ENCODE data around the gene HNF4A. TPM values are rescaled to one million over a fixed set of nuclear protein-coding genes. Genes with fewer than 3 reads are reported as not detected.

HNF4A gene
- total and polyA plus RNA-seq, 2 experiments from 2014 or later, result 0.09 TPM; not detected in 1

GRCh38 chr20:44400970-44401769 is 45.7 kb downstream of the HNF4A start:
- H3K9me3 ChIP-seq (ENCODE audit: low read depth), result no peaks in the 10 kb centered on the region
- no peaks in the 10 kb centered on the region for H3K36me3 ChIP-seq
- no peak overlapping the region for H3K4me3 ChIP-seq
- DNase-seq (ENCODE audit: low read depth in 1 of 2, low spot score in 1 of 2), result no peak
- no peaks in the 10 kb centered on the region for H3K4me1 ChIP-seq (ENCODE audit: low read depth)
- no peak for TF ChIP-seq CTCF (IDR thresholded peaks at IDR 0.05; ENCODE audit: low read depth, low read length)
- H3K27me3 ChIP-seq, result no peaks in the 10 kb centered on the region
- no peak overlapping the region for H3K27ac ChIP-seq

GRCh38 chr20:44401770-44402390 is 46.4 kb downstream of the HNF4A start:
- Histone ChIP-seq H3K36me3 (no peaks in the 10 kb centered on the region), H3K27me3 (no peaks in the 10 kb centered on the region), H3K4me1 (ENCODE audit: low read depth) (no peaks in the 10 kb centered on the region), H3K9me3 (ENCODE audit: low read depth) (no peaks in the 10 kb centered on the region), H3K4me3 (no peak overlapping the region), H3K27ac (no peak overlapping the region)
- DNase-seq (ENCODE audit: low read depth in 1 of 2, low spot score in 1 of 2), result no peak
- TF ChIP-seq CTCF (IDR thresholded peaks at IDR 0.05; ENCODE audit: low read depth, low read length), result no peak

- H3K4me1 ChIP-seq (ENCODE audit: low read depth), result no peaks in the 10 kb centered on the region
- no peak overlapping the region for H3K27ac ChIP-seq
- no peaks in the 10 kb centered on the region for H3K9me3 ChIP-seq (ENCODE audit: low read depth)
- no peak overlapping the region for H3K4me3 ChIP-seq
- no peaks in the 10 kb centered on the region for H3K27me3 ChIP-seq
- DNase-seq (ENCODE audit: low read depth in 1 of 2, low spot score in 1 of 2), result no peak
- no peak for TF ChIP-seq CTCF (IDR thresholded peaks at IDR 0.05; ENCODE audit: low read depth, low read length)
- H3K36me3 ChIP-seq, result no peaks in the 10 kb centered on the region
Measured at GRCh38 chr20:44402391-44403193, 47.1 kb downstream of the HNF4A start.

GRCh38 chr20:44403194-44404112 is 48.0 kb downstream of the HNF4A start:
- Histone ChIP-seq H3K27ac (no peak overlapping the region), H3K36me3 (no peaks in the 10 kb centered on the region), H3K9me3 (ENCODE audit: low read depth) (no peaks in the 10 kb centered on the region), H3K4me1 (ENCODE audit: low read depth) (no peaks in the 10 kb centered on the region), H3K4me3 (no peak overlapping the region), H3K27me3 (no peaks in the 10 kb centered on the region)
- no peak for TF ChIP-seq CTCF (IDR thresholded peaks at IDR 0.05; ENCODE audit: low read depth, low read length)
- no peak for DNase-seq (ENCODE audit: low read depth in 1 of 2, low spot score in 1 of 2)

All from cardiac muscle cell (in vitro differentiated cells and primary cell).